Natural killer cell (primary cell): ENCODE data around the gene DLG5. TPM values are rescaled to one million over a fixed set of nuclear protein-coding genes. Genes with fewer than 3 reads are reported as not detected.

Source experiments
- ATAC-seq, 3 donors: fragments of 150-1000 bp in 2 of 3; fragments of 200-7000 bp in 1 of 3; cut with Tn5 transposase; 1 replicate in 1 of 3; 2 replicates in 2 of 3; pipeline ENCODE4 v1.10.0; 2021; ENCODE audit warnings: mild to moderate bottlenecking in 2 of 3, moderate library complexity in 2 of 3
- DNase-seq, 2 donors: peaks; one replicate each; pipeline versions ENCODE4 v3.0.0 to v3.0.0-alpha.2; 2013 to 2021; ENCODE audit warnings: mixed read lengths in 1 of 2
- H3K27ac ChIP-seq: one replicate; pipeline ENCODE4 v1.5.1; 2013; ENCODE audit warnings: mild to moderate bottlenecking, low read length
- H3K27me3 ChIP-seq: one replicate; pipeline ENCODE4 v1.6.1; 2013; ENCODE audit warnings: low read length; ENCODE audit not compliant: control insufficient read depth, insufficient read depth
- H3K36me3 ChIP-seq: one replicate; pipeline ENCODE4 v1.6.1; 2013; ENCODE audit warnings: low read length; ENCODE audit not compliant: control insufficient read depth, insufficient read depth
- H3K4me1 ChIP-seq: one replicate; pipeline ENCODE4 v1.6.1; 2013; ENCODE audit warnings: low read length; ENCODE audit not compliant: control insufficient read depth, insufficient read depth
- H3K4me3 ChIP-seq: one replicate; pipeline ENCODE4 v1.5.1; 2013; ENCODE audit warnings: low read length
- H3K9me3 ChIP-seq: one replicate; pipeline ENCODE4 v1.6.1; 2013; ENCODE audit warnings: low read length; ENCODE audit not compliant: control insufficient read depth, insufficient read depth
- H3K27ac Mint-ChIP-seq, 2 donors: one replicate each; pipeline ENCODE4 v1.8.0; 2022; ENCODE audit warnings: mild to moderate bottlenecking in 2 of 2, mixed read lengths in 2 of 2, moderate library complexity in 1 of 2
- H3K27me3 Mint-ChIP-seq, 2 donors: one replicate each; pipeline ENCODE4 v1.8.0; 2022; ENCODE audit warnings: low read depth in 2 of 2, mixed read lengths in 2 of 2
- H3K36me3 Mint-ChIP-seq: one replicate; pipeline ENCODE4 v1.8.0; 2022; ENCODE audit warnings: mixed read lengths
- H3K4me1 Mint-ChIP-seq, 2 donors: one replicate each; pipeline ENCODE4 v1.8.0; 2022; ENCODE audit warnings: mixed read lengths in 2 of 2
- H3K4me3 Mint-ChIP-seq: one replicate; pipeline ENCODE4 v1.8.0; 2022; ENCODE audit warnings: mild to moderate bottlenecking, moderate library complexity, mixed read lengths
- H3K9me3 Mint-ChIP-seq, 2 donors: one replicate each; pipeline ENCODE4 v1.8.0; 2022; ENCODE audit warnings: mixed read lengths in 2 of 2
- CTCF ChIP-seq: fragments of 200-600 bp; IDR thresholded peaks from one replicate; pipeline ENCODE4 v1.8.0; 2022; ENCODE audit warnings: antibody characterized with exemption
- WGBS: methylation state at CpG from one replicate; pipeline ENCODE4 v1.1.7; 2013; ENCODE audit warnings: missing lambda C conversion rate; ENCODE audit not compliant: insufficient coverage; 5-methylcytosine and 5-hydroxymethylcytosine counted together
- intact Hi-C: fragments of 100-400 bp; cut with micrococcal nuclease; formaldehyde crosslinking; loops from one replicate; pipeline ENCODE4 v1.14.2; 2022
- total RNA-seq, 4 donors: library from RNA; stranded (reverse); fragments of 120-200 nt in 1 of 4; gene quantifications; one replicate each; pipeline versions ENCODE4 v1.2.3 to v1.2.4, GENCODE V29; 2013 to 2022

The DLG5 gene
- total RNA-seq, 3 donors from 2014 or later (not counting 1 experiment from before 2014, with no cell fraction given), result 52.8 to 75.0 (median 52.9) TPM

GRCh38 chr10:77850620-77851231 lies 75.8 kb downstream of the DLG5 start:
- Histone ChIP-seq H3K4me1 (peaks cover 8% of the 10 kb centered on the region), H3K36me3 (peaks cover 35% of the 10 kb centered on the region), H3K27me3 (no peaks in the 10 kb centered on the region), H3K27ac (no peak overlapping the region), H3K9me3 (no peaks in the 10 kb centered on the region), H3K4me3 (no peak overlapping the region)
- H3K27ac Mint-ChIP-seq, result peak overlapping the region; percentile 5 to 12
- DNase-seq (no peak), ATAC-seq (no peak)
- intact Hi-C loops, result no loop called here
- peaks cover 17 to 33% of the 10 kb centered on the region in 2 donors for H3K4me1 Mint-ChIP-seq
- 94% methylated on average over 17 of the region's 17 CpGs for WGBS
- no peaks in the 10 kb centered on the region for H3K27me3 Mint-ChIP-seq
- peaks cover 10% of the 10 kb centered on the region for H3K36me3 Mint-ChIP-seq
- TF ChIP-seq CTCF, result no peak
- no peaks in the 10 kb centered on the region for H3K9me3 Mint-ChIP-seq
- H3K4me3 Mint-ChIP-seq, result no peak overlapping the region

GRCh38 chr10:77849039-77849664 lies 77.4 kb downstream of the DLG5 start:
- Histone ChIP-seq H3K4me1 (peaks cover 8% of the 10 kb centered on the region), H3K4me3 (no peak overlapping the region), H3K27me3 (no peaks in the 10 kb centered on the region), H3K36me3 (peaks cover 32% of the 10 kb centered on the region), H3K9me3 (no peaks in the 10 kb centered on the region), H3K27ac (no peak overlapping the region)
- DNase-seq (no peak), ATAC-seq (no peak)
- H3K4me3 Mint-ChIP-seq, result no peak overlapping the region
- H3K4me1 Mint-ChIP-seq, result peaks cover 23 to 33% of the 10 kb centered on the region in 2 donors
- intact Hi-C loops, result loop anchor here (5.0 kb wide), 1 partner anchor 178 kb away; the partner anchor contains the start of gene POLR3A
- no peaks in the 10 kb centered on the region for H3K9me3 Mint-ChIP-seq
- TF ChIP-seq CTCF, result no peak
- peak overlapping the region in 1 of 2 donors; percentile 12 for H3K27ac Mint-ChIP-seq
- peaks cover 7% of the 10 kb centered on the region for H3K36me3 Mint-ChIP-seq
- WGBS, result 72% methylated on average over 12 of the region's 12 CpGs
- H3K27me3 Mint-ChIP-seq, result no peaks in the 10 kb centered on the region

- DNase-seq (peak; percentile 73 to 78), ATAC-seq (peak; percentile 78 to 96 (median 92))
- peak; percentile 87 for TF ChIP-seq CTCF
- Mint-ChIP-seq H3K27ac (peak overlapping the region; percentile 59), H3K27me3 (no peaks in the 10 kb centered on the region), H3K36me3 (peaks cover 7% of the 10 kb centered on the region), H3K4me1 (peaks cover 23 to 31% of the 10 kb centered on the region in 2 donors), H3K9me3 (no peaks in the 10 kb centered on the region), H3K4me3 (no peak overlapping the region)
- Histone ChIP-seq H3K36me3 (peaks cover 35% of the 10 kb centered on the region), H3K27ac (no peak overlapping the region), H3K4me1 (peaks cover 8% of the 10 kb centered on the region), H3K27me3 (no peaks in the 10 kb centered on the region), H3K4me3 (no peak overlapping the region), H3K9me3 (no peaks in the 10 kb centered on the region)
- intact Hi-C loops, result loop anchor here (1.0 to 5.0 kb wide), 3 partner anchors 80 to 180 kb away; partner anchors contain the start of genes DLG5 and POLR3A
- 48% methylated on average over 21 of the region's 21 CpGs for WGBS
Observed at GRCh38 chr10:77846718-77847311, 79.7 kb downstream of the DLG5 start.
